GM12891 (cell line): ENCODE data around the gene S100Z.

Experiments used
- POLR2A ChIP-seq: IDR thresholded peaks from 2 replicates; pipeline ENCODE4 v1.6.1; 2011; ENCODE audit warnings: low read depth, low read length, control low read depth
- POLR2AphosphoS5 ChIP-seq: IDR thresholded peaks from 2 replicates; pipeline ENCODE4 v1.6.1; 2011; ENCODE audit warnings: low read depth, low read length, control low read depth
- SPI1 ChIP-seq: IDR thresholded peaks from 2 replicates; pipeline ENCODE4 v1.6.1; 2011; ENCODE audit warnings: low read depth, low read length, control low read depth
- TAF1 ChIP-seq: IDR thresholded peaks from 2 replicates; pipeline ENCODE4 v1.6.1; 2011; ENCODE audit warnings: low read depth, low read length, control low read depth

DNA sequence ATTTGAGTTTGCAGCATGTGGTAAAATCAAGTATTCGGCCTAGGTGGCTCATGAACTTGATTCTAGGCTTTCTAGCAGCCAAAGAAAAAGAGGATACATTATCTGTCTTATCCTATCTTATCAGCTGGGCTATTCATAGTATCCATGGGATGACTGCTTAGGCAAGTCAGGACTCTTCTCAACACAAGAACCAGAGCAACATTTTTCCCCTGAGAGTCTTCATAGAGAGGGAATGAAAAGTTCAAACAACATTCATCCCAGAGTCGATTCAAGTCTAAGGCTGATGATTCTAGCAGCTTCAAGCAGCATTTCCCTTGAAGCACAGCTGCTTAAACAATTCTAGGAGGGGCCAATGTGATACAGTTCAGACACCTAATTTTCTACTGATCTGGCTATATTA is 3.0 kb downstream of the S100Z start:
- TF ChIP-seq POLR2A (no peak), POLR2AphosphoS5 (no peak), TAF1 (no peak), SPI1 (no peak)
